Naive thymus-derived CD4-positive, alpha-beta T cell (primary cell): ENCODE data around the gene CNN2. TPM values are rescaled to one million over a fixed set of nuclear protein-coding genes. Genes with fewer than 3 reads are reported as not detected.

Experiments used
- ATAC-seq: fragments of 150-1000 bp; cut with Tn5 transposase; 2 replicates; pipeline ENCODE4 v1.10.0; 2021; ENCODE audit warnings: mild to moderate bottlenecking, moderate library complexity
- CTCF ChIA-PET: fragments of 350-600 bp; sonication (Branson Sonifier 250); formaldehyde crosslinking; loops from one replicate; lab custom pipeline; 2021; ENCODE audit warnings: antibody characterized with exemption; lab: Charles Lee
- POLR2A ChIA-PET: fragments of 350-600 bp; sonication (Branson Sonifier 250); formaldehyde crosslinking; loops from one replicate; lab custom pipeline; 2021; ENCODE audit warnings: antibody characterized with exemption, inconsistent platforms; lab: Charles Lee
- DNase-seq, 9 donors: peaks; one replicate each; pipeline versions ENCODE4 v3.0.0 to v3.0.0-alpha.2; 2020 to 2022; ENCODE audit warnings: mixed read lengths in 1 of 9
- H3K27ac ChIP-seq: one replicate; pipeline ENCODE4 v1.7.0; 2013; ENCODE audit warnings: mild to moderate bottlenecking, low read depth, low read length, moderate library complexity
- H3K27me3 ChIP-seq, 2 donors: one replicate each; pipeline ENCODE4 v1.7.0; 2013; ENCODE audit warnings: low read length in 2 of 2, mild to moderate bottlenecking in 2 of 2, moderate library complexity in 2 of 2; ENCODE audit not compliant: control insufficient read depth in 2 of 2, insufficient read depth in 2 of 2
- H3K36me3 ChIP-seq, 3 experiments: 1 replicate in 2 of 3; 2 replicates in 1 of 3; pipeline ENCODE4 v1.7.0; 2013; ENCODE audit warnings: low read length in 3 of 3, mild to moderate bottlenecking in 3 of 3, moderate library complexity in 1 of 3; ENCODE audit not compliant: insufficient read depth in 3 of 3, control insufficient read depth in 2 of 3
- H3K4me1 ChIP-seq, 2 donors: one replicate each; pipeline ENCODE4 v1.7.0; 2013; ENCODE audit warnings: low read length in 2 of 2, mild to moderate bottlenecking in 2 of 2, moderate library complexity in 1 of 2; ENCODE audit not compliant: control insufficient read depth in 2 of 2, insufficient read depth in 2 of 2
- H3K4me3 ChIP-seq: 2 replicates; pipeline ENCODE4 v1.7.0; 2013; ENCODE audit warnings: mild to moderate bottlenecking, low read length
- H3K9me3 ChIP-seq, 3 experiments: 1 replicate in 2 of 3; 2 replicates in 1 of 3; pipeline ENCODE4 v1.7.0; 2013; ENCODE audit warnings: low read length in 3 of 3; ENCODE audit not compliant: control insufficient read depth in 2 of 3
- H3K27ac Mint-ChIP-seq, 9 donors: one replicate each; pipeline ENCODE4 v1.8.0; 2020 to 2022; ENCODE audit warnings: mixed read lengths in 9 of 9, mild to moderate bottlenecking in 8 of 9, moderate library complexity in 5 of 9, inconsistent platforms in 2 of 9
- H3K27me3 Mint-ChIP-seq, 5 donors: one replicate each; pipeline ENCODE4 v1.8.0; 2021 to 2022; ENCODE audit warnings: mixed read lengths in 5 of 5, mild to moderate bottlenecking in 1 of 5
- H3K36me3 Mint-ChIP-seq, 5 donors: one replicate each; pipeline ENCODE4 v1.8.0; 2020 to 2022; ENCODE audit warnings: mixed read lengths in 5 of 5, mild to moderate bottlenecking in 3 of 5, inconsistent platforms in 1 of 5
- H3K4me1 Mint-ChIP-seq, 7 donors: one replicate each; pipeline ENCODE4 v1.8.0; 2020 to 2022; ENCODE audit warnings: mixed read lengths in 7 of 7, mild to moderate bottlenecking in 3 of 7, inconsistent platforms in 1 of 7
- H3K4me3 Mint-ChIP-seq, 10 donors: one replicate each; pipeline ENCODE4 v1.8.0; 2020 to 2022; ENCODE audit warnings: mild to moderate bottlenecking in 10 of 10, mixed read lengths in 10 of 10, moderate library complexity in 6 of 10, inconsistent platforms in 2 of 10
- H3K9me3 Mint-ChIP-seq, 11 donors: one replicate each; pipeline ENCODE4 v1.8.0; 2020 to 2022; ENCODE audit warnings: mixed read lengths in 11 of 11, mild to moderate bottlenecking in 4 of 11, inconsistent platforms in 1 of 11, moderate library complexity in 1 of 11
- intact Hi-C, 2 donors: fragments of 100-400 bp; cut with micrococcal nuclease; formaldehyde crosslinking; loops; one replicate each; pipeline ENCODE4 v1.15.1; 2023
- polyA plus RNA-seq, 2 donors: library from polyadenylated mRNA; unstranded; fragments of 300-500 nt; fragmentation: Illumina TruSeq; gene quantifications; one replicate each; pipeline ENCODE4 v1.2.3, GENCODE V29; 2021
- total RNA-seq, 6 experiments: library from RNA in 5 of 6; stranded (reverse) in 5 of 6; gene quantifications; 1 replicate in 5 of 6; 2 replicates in 1 of 6; pipeline ENCODE4 v1.2.3 and lab custom pipeline; 2021 to 2026

CNN2 gene
- total and polyA plus RNA-seq, 7 experiments from 2014 or later: 234 to 704 (median 326) TPM

GRCh38 chr19:1040476-1041271 lies 14.3 kb downstream of the CNN2 start:
- peak overlapping the region; percentile 95 to 100 (median 98) for H3K4me3 Mint-ChIP-seq
- peaks cover 0 to 2% (median 0%) of the 10 kb centered on the region in 11 donors for H3K9me3 Mint-ChIP-seq
- H3K27ac Mint-ChIP-seq: peak overlapping the region; percentile 79 to 98 (median 95)
- H3K36me3 Mint-ChIP-seq: peaks cover 6 to 30% (median 14%) of the 10 kb centered on the region in 5 donors
- ATAC-seq (peak; percentile 63), DNase-seq (peak; percentile 70 to 90 (median 87))
- H3K9me3 ChIP-seq: no peaks in the 10 kb centered on the region
- peaks cover 6 to 46% (median 7%) of the 10 kb centered on the region in 3 experiments for H3K36me3 ChIP-seq
- H3K27me3 ChIP-seq: no peaks in the 10 kb centered on the region
- peaks cover 24 to 59% (median 49%) of the 10 kb centered on the region in 7 donors for H3K4me1 Mint-ChIP-seq
- peak overlapping the region; percentile 74 for H3K4me3 ChIP-seq
- intact Hi-C loops: loop anchor here (1.0 to 5.0 kb wide), 8 partner anchors 12 to 165 kb away; partner anchors contain the start of genes ARHGAP45 (in 2 of the 2), RNU6-2 (in 2 of the 2), TMEM259 (in 2 of the 2) and POLR2E (in 1 of the 2)
- peaks cover 30 to 42% of the 10 kb centered on the region in 2 donors for H3K4me1 ChIP-seq
- POLR2A ChIA-PET: interaction anchor here (0.6 to 9.4 kb wide), 23 partner anchors 8 to 449 kb away, joined by 3 to 342 read pairs (median 5); partner anchors contain the start of genes ARHGAP45, CIRBP, CNN2 and GPX4
- peak overlapping the region; percentile 74 for H3K27ac ChIP-seq
- no peaks in the 10 kb centered on the region for H3K27me3 Mint-ChIP-seq
- CTCF ChIA-PET: interaction anchor here (0.6 to 3.1 kb wide), 10 partner anchors 10 to 1706 kb away, joined by 3 to 13 read pairs (median 4); partner anchors contain the start of genes CIRBP, CNN2 and RNU6-2

GRCh38 chr19:1041272-1041834 lies 14.9 kb downstream of the CNN2 start:
- H3K36me3 ChIP-seq: peaks cover 2 to 46% (median 6%) of the 10 kb centered on the region in 3 experiments
- no peaks in the 10 kb centered on the region for H3K27me3 ChIP-seq
- peaks cover 30 to 42% of the 10 kb centered on the region in 2 donors for H3K4me1 ChIP-seq
- ChIA-PET CTCF (interaction anchor here (0.6 to 3.1 kb wide), 6 partner anchors 8 to 1706 kb away, joined by 3 to 13 read pairs (median 3); no protein-coding TSS in a partner anchor), POLR2A (interaction anchor here (0.7 to 9.4 kb wide), 14 partner anchors 10 to 227 kb away, joined by 3 to 342 read pairs (median 8); partner anchors contain the start of genes ARHGAP45, CIRBP, CNN2 and GPX4)
- no peaks in the 10 kb centered on the region for H3K9me3 ChIP-seq
- peak overlapping the region; percentile 74 for H3K27ac ChIP-seq
- Mint-ChIP-seq H3K4me1 (peaks cover 24 to 53% (median 43%) of the 10 kb centered on the region in 7 donors), H3K27ac (peak overlapping the region in 8 of 9 donors; percentile 79 to 98 (median 96)), H3K9me3 (peaks cover 0 to 2% (median 0%) of the 10 kb centered on the region in 11 donors), H3K36me3 (peaks cover 6 to 25% (median 13%) of the 10 kb centered on the region in 5 donors), H3K27me3 (no peaks in the 10 kb centered on the region), H3K4me3 (peak overlapping the region; percentile 95 to 100 (median 98))
- DNase-seq (no peak), ATAC-seq (no peak)
- intact Hi-C loops: loop anchor here (2.0 to 5.0 kb wide), 4 partner anchors 15 to 151 kb away; partner anchors contain the start of genes ARHGAP45 (in 1 of the 2) and POLR2E (in 1 of the 2)
- peak overlapping the region; percentile 74 for H3K4me3 ChIP-seq

- intact Hi-C loops: loop anchor here (2.0 to 5.0 kb wide), 4 partner anchors 15 to 150 kb away; partner anchors contain the start of genes ARHGAP45 (in 1 of the 2) and POLR2E (in 1 of the 2)
- no peak for ATAC-seq
- Histone ChIP-seq H3K27ac (peak overlapping the region; percentile 74), H3K36me3 (peaks cover 0 to 49% (median 6%) of the 10 kb centered on the region in 3 experiments), H3K9me3 (no peaks in the 10 kb centered on the region), H3K4me3 (no peak overlapping the region), H3K27me3 (no peaks in the 10 kb centered on the region), H3K4me1 (peaks cover 30 to 42% of the 10 kb centered on the region in 2 donors)
- Mint-ChIP-seq H3K4me3 (peak overlapping the region in 5 of 10 donors; percentile 57 to 100 (median 98)), H3K27ac (peak overlapping the region in 1 of 9 donors; percentile 48), H3K4me1 (peaks cover 24 to 46% (median 39%) of the 10 kb centered on the region in 7 donors), H3K9me3 (peaks cover 0 to 2% (median 0%) of the 10 kb centered on the region in 11 donors), H3K36me3 (peaks cover 6 to 22% (median 11%) of the 10 kb centered on the region in 5 donors), H3K27me3 (no peaks in the 10 kb centered on the region)
- no peak for DNase-seq
- ChIA-PET CTCF (interaction anchor here (0.6 to 3.1 kb wide), 4 partner anchors 9 to 22 kb away, joined by 3 to 13 read pairs (median 3); no protein-coding TSS in a partner anchor), POLR2A (interaction anchor here (0.9 to 9.4 kb wide), 10 partner anchors 9 to 62 kb away, joined by 3 to 342 read pairs (median 7); partner anchors contain the start of genes ARHGAP45, CNN2, GPX4 and RNU6-2)
Measured at GRCh38 chr19:1041835-1042685, 15.7 kb downstream of the CNN2 start.

- no peak overlapping the region for H3K27ac ChIP-seq
- H3K4me1 Mint-ChIP-seq: peaks cover 17 to 39% (median 33%) of the 10 kb centered on the region in 7 donors
- ChIA-PET CTCF (interaction anchor here (1.0 kb wide), 1 partner anchor 22 kb away, joined by 3 read pairs; no protein-coding TSS in a partner anchor), POLR2A (interaction anchor here (0.9 to 9.4 kb wide), 7 partner anchors 9 to 59 kb away, joined by 3 to 342 read pairs (median 33); partner anchors contain the start of genes ARHGAP45, CNN2, RNU6-2 and TMEM259)
- peaks cover 0 to 2% (median 0%) of the 10 kb centered on the region in 11 donors for H3K9me3 Mint-ChIP-seq
- peak overlapping the region in 4 of 10 donors; percentile 20 to 98 (median 43) for H3K4me3 Mint-ChIP-seq
- peaks cover 24 to 36% of the 10 kb centered on the region in 2 donors for H3K4me1 ChIP-seq
- no peak for ATAC-seq
- H3K27me3 Mint-ChIP-seq: no peaks in the 10 kb centered on the region
- peak overlapping the region in 1 of 9 donors; percentile 48 for H3K27ac Mint-ChIP-seq
- H3K9me3 ChIP-seq: no peaks in the 10 kb centered on the region
- DNase-seq: no peak
- H3K36me3 ChIP-seq: peaks cover 0 to 53% (median 0%) of the 10 kb centered on the region in 3 experiments
- no peak overlapping the region for H3K4me3 ChIP-seq
- intact Hi-C loops: loop anchor here in 1 of 2 donors (5.0 kb wide), 1 partner anchor 149 kb away; no protein-coding TSS in a partner anchor
- no peaks in the 10 kb centered on the region for H3K27me3 ChIP-seq
- peaks cover under 1 to 16% (median 5%) of the 10 kb centered on the region in 5 donors for H3K36me3 Mint-ChIP-seq
Measured at GRCh38 chr19:1042689-1043511, 16.5 kb downstream of the CNN2 start.

- peaks cover 0 to 18% (median 11%) of the 10 kb centered on the region in 7 donors for H3K4me1 Mint-ChIP-seq
- peak; percentile 76 for ATAC-seq
- H3K4me1 ChIP-seq: peaks cover 7 to 18% of the 10 kb centered on the region in 2 donors
- no peak overlapping the region for H3K4me3 ChIP-seq
- peaks cover 0 to 4% (median 3%) of the 10 kb centered on the region in 5 donors for H3K36me3 Mint-ChIP-seq
- no peak overlapping the region for H3K27ac ChIP-seq
- H3K27me3 ChIP-seq: no peaks in the 10 kb centered on the region
- peaks cover 0 to 60% (median 0%) of the 10 kb centered on the region in 3 experiments for H3K36me3 ChIP-seq
- peak in 8 of 9 donors; percentile 47 to 87 (median 66) for DNase-seq
- H3K9me3 Mint-ChIP-seq: no peaks in the 10 kb centered on the region
- H3K4me3 Mint-ChIP-seq: peak overlapping the region in 2 of 10 donors; percentile 50 to 79
- CTCF ChIA-PET: no interaction called here
- peak overlapping the region in 6 of 9 donors; percentile 25 to 83 (median 58) for H3K27ac Mint-ChIP-seq
- POLR2A ChIA-PET: interaction anchor here (1.5 to 2.0 kb wide), 2 partner anchors 42 to 224 kb away, joined by 3 to 6 read pairs; partner anchors contain the start of gene CIRBP
- no peaks in the 10 kb centered on the region for H3K27me3 Mint-ChIP-seq
- intact Hi-C loops: no loop called here
- no peaks in the 10 kb centered on the region for H3K9me3 ChIP-seq
Measured at GRCh38 chr19:1045247-1045603, 18.8 kb downstream of the CNN2 start.
